ENCODE results near the gene SIAH3. TPM values are rescaled to one million over a fixed set of nuclear protein-coding genes. Genes with fewer than 3 reads are reported as not detected.
"Not testable (repeated sequence)": the region's sequence is repeated elsewhere in the genome, so short reads cannot be mapped to it uniquely, and the experiment has no call there.

Gene SIAH3
- total RNA-seq, 4 donors from 2014 or later, result not detected

DNA sequence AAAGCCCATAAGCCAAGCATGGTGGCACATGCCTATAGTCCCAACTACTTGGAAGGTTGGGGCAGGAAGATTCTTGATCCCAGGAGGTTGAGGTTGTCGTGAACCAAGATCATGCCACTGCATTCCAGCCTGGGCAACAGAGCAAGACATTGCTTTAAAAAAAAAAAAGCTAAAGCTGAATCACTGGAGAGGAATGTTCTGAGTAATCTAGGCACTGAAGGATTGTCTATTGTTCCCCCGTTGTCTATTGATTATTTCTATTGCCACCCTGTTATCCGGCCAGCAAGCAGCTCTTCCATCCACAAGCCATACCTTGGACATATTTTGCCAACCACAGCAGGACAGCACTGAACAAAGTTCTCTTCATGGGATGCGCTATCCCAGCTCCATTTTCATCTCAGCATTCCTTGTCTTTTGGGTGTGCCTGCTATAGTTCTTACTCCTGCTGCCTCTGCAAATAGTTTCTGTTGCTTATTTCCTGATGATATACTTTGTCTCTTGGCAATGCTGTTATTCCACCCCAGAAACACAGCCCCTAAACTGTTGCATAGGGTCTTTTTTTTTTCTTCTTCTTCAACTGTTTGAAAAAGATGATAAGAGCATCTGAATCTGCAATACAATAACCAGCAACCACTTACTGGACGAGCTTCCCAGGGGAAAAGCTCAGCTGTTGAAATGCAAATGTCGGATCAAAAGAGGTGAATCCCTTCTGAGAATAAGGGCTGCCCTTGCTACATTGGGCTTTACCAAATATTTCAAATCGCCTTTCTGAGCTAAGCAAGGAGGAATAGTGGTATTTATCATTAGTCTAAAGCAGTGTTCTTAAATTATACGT lies 22.2 kb upstream of the SIAH3 start:
- H3K27ac ChIP-seq, result no peak overlapping the region
- DNase-seq, result no peak

DNA sequence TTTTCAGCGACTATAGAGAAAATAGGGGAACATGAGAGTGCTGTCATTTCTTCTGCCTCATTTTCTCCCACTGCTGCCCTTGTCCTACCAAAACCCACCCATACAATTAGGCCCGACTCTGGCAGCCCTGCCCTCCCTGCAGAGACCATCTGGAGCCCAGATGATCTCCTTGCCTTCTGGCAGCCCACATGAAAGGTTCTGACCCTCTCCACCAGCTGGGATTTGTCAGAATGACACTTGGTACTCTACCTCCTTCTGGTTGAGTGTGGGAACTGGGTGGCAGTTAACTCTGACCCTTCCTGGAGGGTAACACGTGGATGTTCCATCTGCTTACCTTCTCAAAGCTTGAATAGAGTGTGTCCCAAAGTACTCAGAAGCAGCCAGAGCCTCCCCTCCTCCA lies 21.0 kb upstream of the SIAH3 start:
- WGBS, 2 donors (ENCODE audit: low coverage in 1 of 2), result 63 to 67% methylated on average over 1 to 3 of the region's 3 CpGs
- Histone ChIP-seq H3K27me3 (no peaks in the 10 kb centered on the region), H3K4me3 (no peak overlapping the region), H3K9me3 (no peaks in the 10 kb centered on the region), H3K36me3 (no peaks in the 10 kb centered on the region), H3K27ac (no peak overlapping the region), H3K4me1 (no peaks in the 10 kb centered on the region)
- DNase-seq, result no peak
- in situ Hi-C loops (cut with MboI; ENCODE audit: low pct_ligation_motif_present in 1 of 4, low pct_unique_long_range_greater_than_20kb in 1 of 4, low sequenced_read_pairs in 3 of 4), result no loop called here
- TF ChIP-seq, protein P1, sequence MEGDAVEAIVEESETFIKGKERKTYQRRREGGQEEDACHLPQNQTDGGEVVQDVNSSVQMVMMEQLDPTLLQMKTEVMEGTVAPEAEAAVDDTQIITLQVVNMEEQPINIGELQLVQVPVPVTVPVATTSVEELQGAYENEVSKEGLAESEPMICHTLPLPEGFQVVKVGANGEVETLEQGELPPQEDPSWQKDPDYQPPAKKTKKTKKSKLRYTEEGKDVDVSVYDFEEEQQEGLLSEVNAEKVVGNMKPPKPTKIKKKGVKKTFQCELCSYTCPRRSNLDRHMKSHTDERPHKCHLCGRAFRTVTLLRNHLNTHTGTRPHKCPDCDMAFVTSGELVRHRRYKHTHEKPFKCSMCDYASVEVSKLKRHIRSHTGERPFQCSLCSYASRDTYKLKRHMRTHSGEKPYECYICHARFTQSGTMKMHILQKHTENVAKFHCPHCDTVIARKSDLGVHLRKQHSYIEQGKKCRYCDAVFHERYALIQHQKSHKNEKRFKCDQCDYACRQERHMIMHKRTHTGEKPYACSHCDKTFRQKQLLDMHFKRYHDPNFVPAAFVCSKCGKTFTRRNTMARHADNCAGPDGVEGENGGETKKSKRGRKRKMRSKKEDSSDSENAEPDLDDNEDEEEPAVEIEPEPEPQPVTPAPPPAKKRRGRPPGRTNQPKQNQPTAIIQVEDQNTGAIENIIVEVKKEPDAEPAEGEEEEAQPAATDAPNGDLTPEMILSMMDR (IDR thresholded peaks at IDR 0.05), result no peak
- no peak for TF ChIP-seq EP300 (IDR thresholded peaks at IDR 0.05; ENCODE audit: low read depth)
- no peak for TF ChIP-seq POLR2A (IDR thresholded peaks at IDR 0.05)
- TF ChIP-seq POLR2AphosphoS5 (IDR thresholded peaks at IDR 0.05), result no peak
- intact Hi-C loops (cut with DNase I; ENCODE audit: low total_unique reads), result no loop called here

More for the DNA sequence above, 22.2 kb upstream of the SIAH3 start:
- Histone ChIP-seq H3K36me3 (no peaks in the 10 kb centered on the region), H3K27me3 (no peaks in the 10 kb centered on the region), H3K9me3 (no peaks in the 10 kb centered on the region), H3K4me1 (no peaks in the 10 kb centered on the region), H3K4me3 (no peak overlapping the region)
- 74 to 76% methylated on average over 8 of the region's 8 CpGs for WGBS, 2 donors (ENCODE audit: low coverage in 1 of 2)
- intact Hi-C loops (cut with DNase I; ENCODE audit: low total_unique reads) (no loop called here), in situ Hi-C loops (cut with MboI; ENCODE audit: low pct_ligation_motif_present in 1 of 4, low pct_unique_long_range_greater_than_20kb in 1 of 4, low sequenced_read_pairs in 3 of 4) (no loop called here)
- TF ChIP-seq POLR2AphosphoS5 (IDR thresholded peaks at IDR 0.05), result no peak
- no peak for TF ChIP-seq EP300 (IDR thresholded peaks at IDR 0.05; ENCODE audit: low read depth)
- TF ChIP-seq, protein P1 (IDR thresholded peaks at IDR 0.05), result no peak
- no peak for TF ChIP-seq POLR2A (IDR thresholded peaks at IDR 0.05)

DNA sequence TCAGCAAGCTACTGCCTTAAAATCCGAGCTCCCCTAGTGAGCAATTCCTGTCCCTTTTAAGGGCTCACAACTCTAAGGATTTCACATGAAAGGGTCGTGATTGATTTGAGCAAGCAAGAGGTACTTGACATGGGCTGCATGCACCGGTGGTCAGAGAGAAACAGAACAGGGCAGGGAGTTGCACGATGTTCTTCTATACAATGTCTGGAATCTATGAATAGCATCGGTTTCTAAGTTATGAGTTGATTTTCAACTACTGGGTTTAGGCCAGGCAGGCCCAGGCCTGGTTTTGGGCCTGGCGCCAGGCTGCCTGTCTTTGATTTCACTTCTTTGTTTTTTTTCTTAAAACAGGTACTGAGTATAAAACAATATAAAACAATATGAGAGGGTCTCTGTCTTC lies 19.6 kb upstream of the SIAH3 start:
- H3K36me3 ChIP-seq; H3K9me3 ChIP-seq; in situ Hi-C loops (cut with MboI; ENCODE audit: low pct_ligation_motif_present in 1 of 4, low pct_unique_long_range_greater_than_20kb in 1 of 4, low sequenced_read_pairs in 3 of 4); H3K4me1 ChIP-seq; intact Hi-C loops (cut with DNase I; ENCODE audit: low total_unique reads); H3K27me3 ChIP-seq; H3K4me3 ChIP-seq; DNase-seq; H3K27ac ChIP-seq: not testable (repeated sequence)
- WGBS, 2 donors (ENCODE audit: low coverage in 1 of 2), result 53 to 78% methylated on average over 3 to 6 of the region's 6 CpGs

DNA sequence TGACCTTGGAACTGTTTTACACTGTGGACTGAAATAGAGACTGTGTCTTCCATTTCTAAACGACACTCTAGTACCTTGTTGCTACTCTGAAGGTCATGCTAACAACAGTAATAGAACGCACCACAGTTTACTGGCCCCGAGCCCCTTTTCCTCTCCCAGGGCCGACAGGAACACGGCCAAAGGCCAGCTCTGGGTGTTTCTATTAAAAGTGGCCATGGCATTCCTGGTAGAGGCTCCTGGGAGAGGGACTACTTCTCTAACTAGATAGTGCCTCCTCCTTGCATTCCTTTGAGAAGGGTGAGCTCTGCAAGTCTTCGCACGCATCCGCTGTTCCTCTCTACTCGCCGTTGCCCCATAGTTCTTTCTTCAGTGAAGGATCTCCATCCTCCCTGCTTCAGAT lies 18.7 kb upstream of the SIAH3 start:
- H3K4me3 ChIP-seq, result no peak overlapping the region
- H3K9me3 ChIP-seq, result no peaks in the 10 kb centered on the region
- no peaks in the 10 kb centered on the region for H3K27me3 ChIP-seq
- in situ Hi-C loops (cut with MboI; ENCODE audit: low pct_ligation_motif_present in 1 of 4, low pct_unique_long_range_greater_than_20kb in 1 of 4, low sequenced_read_pairs in 3 of 4) (no loop called here), intact Hi-C loops (cut with DNase I; ENCODE audit: low total_unique reads) (no loop called here)
- no peaks in the 10 kb centered on the region for H3K4me1 ChIP-seq
- no peaks in the 10 kb centered on the region for H3K36me3 ChIP-seq
- 78 to 90% methylated on average over 8 to 10 of the region's 10 CpGs for WGBS, 2 donors (ENCODE audit: low coverage in 1 of 2)
- no peak for DNase-seq
- H3K27ac ChIP-seq, result no peak overlapping the region
- TF ChIP-seq EP300 (IDR thresholded peaks at IDR 0.05; ENCODE audit: low read depth), result no peak
- TF ChIP-seq POLR2A (IDR thresholded peaks at IDR 0.05), result no peak
- TF ChIP-seq, protein P1 (IDR thresholded peaks at IDR 0.05), result no peak
- no peak for TF ChIP-seq POLR2AphosphoS5 (IDR thresholded peaks at IDR 0.05)

Measured in transverse colon (tissue), 4 donors.